Liver (tissue), 9 donors: ENCODE data around the gene ADM2. TPM values are rescaled to one million over a fixed set of nuclear protein-coding genes. Genes with fewer than 3 reads are reported as not detected.

Experiments
- DNase-seq: peaks from one replicate; pipeline ENCODE4 v3.0.0-alpha.2; 2017; ENCODE audit warnings: low spot score
- H3K27ac ChIP-seq, 2 donors: one replicate each; pipeline ENCODE4 v1.7.0; 2013; ENCODE audit warnings: inconsistent platforms in 2 of 2, low read length in 2 of 2, control low read depth in 1 of 2, low read depth in 1 of 2, mild to moderate bottlenecking in 1 of 2
- H3K27me3 ChIP-seq, 4 donors: one replicate each; pipeline versions ENCODE4 v1.6.1 to v1.7.0; 2013; ENCODE audit warnings: low read length in 3 of 4, inconsistent platforms in 1 of 4, mild to moderate bottlenecking in 1 of 4, moderate library complexity in 1 of 4; ENCODE audit not compliant: control insufficient read depth in 4 of 4, insufficient read depth in 4 of 4
- H3K36me3 ChIP-seq, 4 donors: one replicate each; pipeline versions ENCODE4 v1.6.1 to v1.7.0; 2013; ENCODE audit warnings: low read length in 3 of 4, mild to moderate bottlenecking in 3 of 4, low read depth in 1 of 4, moderate library complexity in 1 of 4; ENCODE audit not compliant: control insufficient read depth in 4 of 4, insufficient read depth in 3 of 4
- H3K4me1 ChIP-seq, 4 donors: one replicate each; pipeline versions ENCODE4 v1.6.1 to v1.7.0; 2013; ENCODE audit warnings: low read length in 3 of 4, mild to moderate bottlenecking in 3 of 4, moderate library complexity in 1 of 4; ENCODE audit not compliant: control insufficient read depth in 4 of 4, insufficient read depth in 4 of 4
- H3K4me3 ChIP-seq, 3 donors: one replicate each; pipeline versions ENCODE4 v1.6.1 to v1.7.0; 2013; ENCODE audit warnings: low read length in 3 of 3, control low read depth in 1 of 3, low read depth in 1 of 3, mild to moderate bottlenecking in 1 of 3
- H3K9ac ChIP-seq, 2 donors: one replicate each; pipeline ENCODE4 v1.7.0; 2013; ENCODE audit warnings: low read length in 2 of 2, mild to moderate bottlenecking in 2 of 2, moderate library complexity in 2 of 2, control low read depth in 1 of 2, low read depth in 1 of 2
- H3K9me3 ChIP-seq, 4 donors: one replicate each; pipeline versions ENCODE4 v1.6.1 to v1.7.0; 2013; ENCODE audit warnings: low read length in 3 of 4; ENCODE audit not compliant: control insufficient read depth in 4 of 4
- ATF3 ChIP-seq: IDR thresholded peaks from 2 replicates; pipeline ENCODE4 v1.6.1; 2016; ENCODE audit warnings: antibody characterized with exemption
- FOXA2 ChIP-seq: IDR thresholded peaks from 2 replicates; pipeline ENCODE4 v1.6.1; 2016; ENCODE audit warnings: antibody characterized with exemption
- HNF4A ChIP-seq, 2 donors: conservative IDR thresholded peaks; 2 replicates each; pipeline ENCODE4 v1.6.1; 2016; ENCODE audit warnings: antibody characterized with exemption in 2 of 2, mild to moderate bottlenecking in 2 of 2
- HNF4G ChIP-seq: IDR thresholded peaks from 2 replicates; pipeline ENCODE4 v1.6.1; 2016; ENCODE audit warnings: antibody characterized with exemption
- JUND ChIP-seq, 2 donors: IDR thresholded peaks; 2 replicates each; pipeline ENCODE4 v1.6.1; 2016; ENCODE audit warnings: antibody characterized with exemption in 2 of 2
- RAD21 ChIP-seq, 2 donors: IDR thresholded peaks; 2 replicates each; pipeline ENCODE4 v1.6.1; 2016; ENCODE audit warnings: antibody characterized with exemption in 2 of 2, mild to moderate bottlenecking in 2 of 2
- RXRA ChIP-seq, 2 donors: IDR thresholded peaks; 2 replicates each; pipeline ENCODE4 v1.6.1; 2017 to 2018; ENCODE audit warnings: antibody characterized with exemption in 2 of 2, mild to moderate bottlenecking in 1 of 2
- YY1 ChIP-seq: IDR thresholded peaks from 2 replicates; pipeline ENCODE4 v1.6.1; 2016; ENCODE audit warnings: antibody characterized with exemption, mild to moderate bottlenecking
- WGBS: extraction: QIAGEN DNeasy Blood & Tissue Kit; methylation state at CpG from one replicate; pipeline ENCODE4 v1.1.7; 2013; 5-methylcytosine and 5-hydroxymethylcytosine counted together
- polyA plus RNA-seq, 2 donors: library from polyadenylated mRNA; stranded (reverse) in 1 of 2; unstranded in 1 of 2; fragments of 200-250 nt in 1 of 2; fragments of >200 nt in 1 of 2; fragmentation: Nextera tagmentation in 1 of 2; extraction: Ambion mirVana in 1 of 2; gene quantifications; one replicate each; pipeline versions ENCODE4 v1.2.1 to v1.2.3, GENCODE V29; 2013 to 2015
- total RNA-seq, 2 donors: library from RNA; depleted of rRNA; stranded (reverse); fragments of >200 nt; gene quantifications; one replicate each; pipeline ENCODE4 v1.2.3, GENCODE V29; 2014
- TF ChIP-seq, protein P1 (sequence below): IDR thresholded peaks from 2 replicates; pipeline ENCODE4 v1.6.1; 2016; ENCODE audit warnings: antibody characterized with exemption, mild to moderate bottlenecking
- TF ChIP-seq, protein P2 (sequence below): IDR thresholded peaks from 2 replicates; pipeline ENCODE4 v1.6.1; 2016; ENCODE audit warnings: antibody characterized with exemption
- donor health status: healthy.
- donor health status: healthy.
- donor health status: healthy.
- donor health status: healthy.
- donor health status: healthy.

ADM2 gene
- total and polyA plus RNA-seq, 4 donors: 0.79 to 2.8 (median 1.3) TPM

DNA sequence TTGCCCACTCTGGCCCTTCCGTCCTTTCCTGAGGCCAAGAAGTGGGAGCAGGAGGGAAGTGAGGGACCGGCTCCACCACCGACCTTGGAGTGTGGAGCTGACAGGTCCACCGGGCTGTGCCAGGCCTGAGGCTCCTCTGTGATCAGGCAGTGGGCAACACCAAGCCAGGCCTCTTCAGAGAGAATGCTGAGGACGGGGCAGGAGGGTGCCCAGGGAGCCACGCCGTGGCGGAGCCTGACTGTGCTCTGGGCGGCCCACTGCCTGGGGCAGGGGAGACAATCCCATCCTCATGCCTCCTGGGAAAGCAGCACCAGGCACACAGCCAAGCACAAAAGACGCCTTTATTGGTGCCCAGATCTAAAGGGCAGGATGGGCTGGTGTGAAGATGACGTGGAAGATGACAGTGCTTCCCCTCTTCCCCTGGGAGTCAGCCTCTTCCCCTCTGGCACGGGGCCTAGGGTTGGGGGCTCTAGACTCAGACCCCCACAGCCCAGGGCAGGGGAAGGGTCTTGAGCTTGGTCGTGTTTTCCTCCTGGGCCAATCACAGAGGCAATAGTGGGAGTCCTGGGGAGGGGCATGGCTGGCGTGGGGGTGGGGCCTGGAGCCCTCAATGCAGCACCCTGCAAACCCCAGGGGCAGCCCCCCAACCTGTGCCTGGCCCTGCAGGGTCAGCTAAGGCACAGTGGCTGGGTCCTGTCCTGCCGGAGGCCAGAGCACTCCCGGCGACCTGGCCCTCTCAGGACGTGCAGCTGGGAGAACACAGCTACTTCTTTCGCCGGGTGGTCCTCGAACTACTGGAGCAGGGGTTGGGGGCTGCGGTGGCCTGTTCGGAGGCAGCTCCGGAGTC is 21.5 kb downstream of the ADM2 start:
- H3K4me3 ChIP-seq: no peak overlapping the region
- no peaks in the 10 kb centered on the region for H3K9me3 ChIP-seq
- no peak for DNase-seq
- no peak overlapping the region for H3K27ac ChIP-seq
- TF ChIP-seq HNF4G: no peak
- TF ChIP-seq HNF4A (conservative IDR thresholded peaks at IDR 0.05): no peak
- TF ChIP-seq, protein P1, sequence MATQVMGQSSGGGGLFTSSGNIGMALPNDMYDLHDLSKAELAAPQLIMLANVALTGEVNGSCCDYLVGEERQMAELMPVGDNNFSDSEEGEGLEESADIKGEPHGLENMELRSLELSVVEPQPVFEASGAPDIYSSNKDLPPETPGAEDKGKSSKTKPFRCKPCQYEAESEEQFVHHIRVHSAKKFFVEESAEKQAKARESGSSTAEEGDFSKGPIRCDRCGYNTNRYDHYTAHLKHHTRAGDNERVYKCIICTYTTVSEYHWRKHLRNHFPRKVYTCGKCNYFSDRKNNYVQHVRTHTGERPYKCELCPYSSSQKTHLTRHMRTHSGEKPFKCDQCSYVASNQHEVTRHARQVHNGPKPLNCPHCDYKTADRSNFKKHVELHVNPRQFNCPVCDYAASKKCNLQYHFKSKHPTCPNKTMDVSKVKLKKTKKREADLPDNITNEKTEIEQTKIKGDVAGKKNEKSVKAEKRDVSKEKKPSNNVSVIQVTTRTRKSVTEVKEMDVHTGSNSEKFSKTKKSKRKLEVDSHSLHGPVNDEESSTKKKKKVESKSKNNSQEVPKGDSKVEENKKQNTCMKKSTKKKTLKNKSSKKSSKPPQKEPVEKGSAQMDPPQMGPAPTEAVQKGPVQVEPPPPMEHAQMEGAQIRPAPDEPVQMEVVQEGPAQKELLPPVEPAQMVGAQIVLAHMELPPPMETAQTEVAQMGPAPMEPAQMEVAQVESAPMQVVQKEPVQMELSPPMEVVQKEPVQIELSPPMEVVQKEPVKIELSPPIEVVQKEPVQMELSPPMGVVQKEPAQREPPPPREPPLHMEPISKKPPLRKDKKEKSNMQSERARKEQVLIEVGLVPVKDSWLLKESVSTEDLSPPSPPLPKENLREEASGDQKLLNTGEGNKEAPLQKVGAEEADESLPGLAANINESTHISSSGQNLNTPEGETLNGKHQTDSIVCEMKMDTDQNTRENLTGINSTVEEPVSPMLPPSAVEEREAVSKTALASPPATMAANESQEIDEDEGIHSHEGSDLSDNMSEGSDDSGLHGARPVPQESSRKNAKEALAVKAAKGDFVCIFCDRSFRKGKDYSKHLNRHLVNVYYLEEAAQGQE: no peak
- TF ChIP-seq JUND (IDR thresholded peaks at IDR 0.05): no peak
- no peak for TF ChIP-seq YY1
- no peak overlapping the region for H3K9ac ChIP-seq
- H3K36me3 ChIP-seq: peaks cover 0 to 21% (median 7%) of the 10 kb centered on the region in 4 donors
- peaks cover 5 to 24% (median 22%) of the 10 kb centered on the region in 4 donors for H3K4me1 ChIP-seq
- WGBS: 92% methylated on average over 24 of the region's 24 CpGs
- H3K27me3 ChIP-seq: no peaks in the 10 kb centered on the region

DNA sequence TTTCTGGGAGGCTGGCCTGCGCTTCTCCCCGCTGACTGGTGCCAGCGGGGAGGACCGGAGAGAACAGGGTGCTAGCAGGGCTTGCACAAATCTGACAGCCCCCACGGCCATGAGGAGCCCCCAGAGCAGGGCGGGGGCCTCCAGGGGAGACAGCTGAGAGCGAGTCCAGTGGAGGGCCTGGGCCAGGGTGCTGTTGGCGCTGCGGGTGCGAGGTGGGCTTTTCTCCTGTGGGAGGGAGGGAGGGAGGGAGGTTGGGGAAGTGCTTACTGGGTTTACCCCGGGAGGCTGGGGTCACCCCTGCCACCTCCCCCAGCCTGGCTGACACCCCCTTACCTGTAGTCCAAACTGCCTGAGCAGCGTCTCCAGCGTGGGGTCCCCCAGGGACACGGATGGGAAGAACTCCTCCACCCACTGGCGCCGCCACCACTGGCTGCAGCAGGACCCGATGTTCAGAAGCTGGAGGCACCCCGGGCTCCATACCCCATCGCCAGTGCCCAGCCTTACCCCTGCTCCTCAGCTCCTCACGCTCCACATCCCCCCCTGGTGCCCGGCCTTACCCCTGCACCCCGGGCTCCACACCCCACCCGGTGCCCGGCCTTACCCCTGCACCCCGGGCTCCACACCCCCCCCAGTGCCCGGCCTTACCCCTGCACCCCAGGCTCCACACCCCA is 22.3 kb downstream of the ADM2 start:
- WGBS: 95% methylated on average over 26 of the region's 26 CpGs
- Histone ChIP-seq H3K4me3 (no peak overlapping the region), H3K27me3 (no peaks in the 10 kb centered on the region), H3K36me3 (peaks cover 0 to 21% (median 7%) of the 10 kb centered on the region in 4 donors), H3K4me1 (peaks cover 4 to 19% (median 17%) of the 10 kb centered on the region in 4 donors), H3K27ac (no peak overlapping the region), H3K9me3 (no peaks in the 10 kb centered on the region), H3K9ac (no peak overlapping the region)
- TF ChIP-seq JUND (IDR thresholded peaks at IDR 0.05) (no peak), FOXA2 (no peak), RXRA (IDR thresholded peaks at IDR 0.05) (no peak), YY1 (no peak), RAD21 (IDR thresholded peaks at IDR 0.05) (no peak), HNF4A (conservative IDR thresholded peaks at IDR 0.05) (no peak), ATF3 (no peak), HNF4G (no peak)
- TF ChIP-seq, protein P2, sequence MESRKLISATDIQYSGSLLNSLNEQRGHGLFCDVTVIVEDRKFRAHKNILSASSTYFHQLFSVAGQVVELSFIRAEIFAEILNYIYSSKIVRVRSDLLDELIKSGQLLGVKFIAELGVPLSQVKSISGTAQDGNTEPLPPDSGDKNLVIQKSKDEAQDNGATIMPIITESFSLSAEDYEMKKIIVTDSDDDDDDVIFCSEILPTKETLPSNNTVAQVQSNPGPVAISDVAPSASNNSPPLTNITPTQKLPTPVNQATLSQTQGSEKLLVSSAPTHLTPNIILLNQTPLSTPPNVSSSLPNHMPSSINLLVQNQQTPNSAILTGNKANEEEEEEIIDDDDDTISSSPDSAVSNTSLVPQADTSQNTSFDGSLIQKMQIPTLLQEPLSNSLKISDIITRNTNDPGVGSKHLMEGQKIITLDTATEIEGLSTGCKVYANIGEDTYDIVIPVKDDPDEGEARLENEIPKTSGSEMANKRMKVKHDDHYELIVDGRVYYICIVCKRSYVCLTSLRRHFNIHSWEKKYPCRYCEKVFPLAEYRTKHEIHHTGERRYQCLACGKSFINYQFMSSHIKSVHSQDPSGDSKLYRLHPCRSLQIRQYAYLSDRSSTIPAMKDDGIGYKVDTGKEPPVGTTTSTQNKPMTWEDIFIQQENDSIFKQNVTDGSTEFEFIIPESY: no peak
- TF ChIP-seq, protein P1: no peak
- no peak for DNase-seq
